NCI-H146 treated with DMSO at 0.1 percent for 48 hours (cell line): ENCODE data around the gene DPM1.

Experiments used
- DNase-seq: peaks from one replicate; lab custom pipeline; 2025; ENCODE audit not compliant: unreplicated experiment; lab: John Stamatoyannopoulos, UW

Gene DPM1

DNA sequence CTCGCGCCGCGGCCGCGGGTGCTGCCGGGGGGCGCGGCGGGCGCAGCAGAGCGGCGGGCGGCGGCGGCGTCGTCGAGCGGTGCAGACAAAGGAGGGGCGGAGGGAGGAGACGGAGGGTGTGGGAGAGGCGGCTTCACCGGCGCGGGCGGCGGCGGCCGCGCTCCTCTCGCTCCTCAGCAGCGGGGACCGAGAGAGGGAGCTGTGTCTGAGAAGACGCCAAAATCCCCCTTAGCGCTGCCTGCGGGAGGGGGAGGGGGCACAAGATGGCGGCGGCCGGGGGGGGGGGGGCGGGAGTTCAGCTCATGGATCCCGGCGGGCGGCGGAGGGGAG lies 27.4 kb downstream of the DPM1 start:
- DNase-seq: no peak

DNA sequence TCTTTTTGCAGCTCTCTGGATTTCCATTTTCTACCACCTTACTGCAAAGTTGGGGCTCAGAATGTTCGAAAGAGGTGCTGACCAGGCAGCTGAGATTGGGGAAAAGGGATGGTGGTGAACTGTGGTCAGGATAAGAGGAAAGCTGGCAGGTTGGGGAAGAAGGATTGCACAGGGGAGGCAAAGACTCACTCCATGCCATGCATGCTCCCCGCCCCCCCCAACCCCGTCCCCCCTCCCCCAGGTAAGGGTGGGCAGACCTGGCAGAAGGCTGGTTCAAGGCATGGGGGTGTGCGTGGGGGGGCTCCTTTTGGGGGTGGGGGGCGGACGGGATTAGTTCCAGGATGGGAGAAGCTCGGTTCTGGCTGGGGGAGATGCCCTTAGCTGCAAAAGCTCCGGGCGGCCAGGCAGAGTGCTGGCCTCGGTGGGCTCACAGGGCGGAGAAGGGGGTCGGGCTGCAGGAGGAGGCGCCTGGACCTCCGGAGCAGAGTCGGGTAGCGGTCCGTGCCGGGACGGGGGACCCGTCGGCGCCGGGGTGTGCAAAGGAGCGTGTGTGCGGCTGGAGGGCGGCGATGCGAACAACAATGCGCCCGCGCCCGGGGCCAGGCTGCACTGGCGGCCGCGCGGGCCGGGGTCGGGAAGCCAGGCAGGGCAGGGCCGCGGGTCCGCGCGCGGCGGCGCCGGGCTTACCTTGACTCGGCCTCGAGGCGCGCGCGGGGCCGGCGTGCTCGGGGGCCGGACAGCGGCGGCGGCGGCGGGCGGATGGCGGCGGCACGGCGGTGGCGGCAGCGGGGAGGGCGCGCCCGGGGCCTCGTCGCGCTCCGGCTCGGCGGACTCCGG lies 28.0 kb downstream of the DPM1 start:
- DNase-seq: peak; percentile 55

DNA sequence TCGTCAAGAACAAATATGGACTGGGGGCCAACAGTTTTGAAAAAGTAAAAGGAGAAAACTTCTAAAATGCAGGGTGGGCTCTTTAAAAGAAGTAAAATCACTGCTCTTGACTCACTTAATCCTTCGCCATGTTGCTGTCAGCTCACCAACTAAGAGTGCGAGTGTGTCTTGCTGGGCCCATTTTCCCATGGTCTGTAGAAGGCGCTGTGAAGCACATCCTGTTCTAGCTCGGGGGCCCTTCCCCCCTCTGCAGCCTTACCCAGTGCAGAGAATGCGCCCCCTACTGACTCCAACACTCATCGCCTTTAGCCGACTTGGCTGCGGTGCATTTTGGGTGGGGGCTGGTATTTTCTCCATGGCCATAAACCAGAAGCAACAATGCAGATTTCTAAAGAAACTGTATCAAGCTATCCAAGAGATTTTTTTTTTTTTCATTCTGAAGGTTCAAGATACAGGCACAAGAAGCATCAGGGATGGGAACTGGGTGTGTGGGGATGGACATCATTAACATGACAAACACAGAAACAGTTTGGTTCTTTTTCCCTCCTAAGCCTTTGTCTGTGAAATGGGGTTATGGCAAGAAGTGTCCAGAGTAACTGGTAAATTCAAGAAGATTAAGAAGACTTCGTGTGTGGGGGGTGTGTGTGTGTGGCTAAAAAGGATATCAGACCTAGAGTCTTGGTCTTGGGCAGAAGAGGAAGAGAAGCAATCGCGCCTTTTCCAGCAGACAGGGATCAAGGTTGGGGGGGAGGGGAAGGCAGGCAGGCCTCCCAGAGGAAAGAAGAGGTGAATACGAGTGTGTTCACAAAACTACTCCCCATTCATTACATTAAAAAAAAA lies 28.8 kb downstream of the DPM1 start:
- DNase-seq: peak; percentile 94

DNA sequence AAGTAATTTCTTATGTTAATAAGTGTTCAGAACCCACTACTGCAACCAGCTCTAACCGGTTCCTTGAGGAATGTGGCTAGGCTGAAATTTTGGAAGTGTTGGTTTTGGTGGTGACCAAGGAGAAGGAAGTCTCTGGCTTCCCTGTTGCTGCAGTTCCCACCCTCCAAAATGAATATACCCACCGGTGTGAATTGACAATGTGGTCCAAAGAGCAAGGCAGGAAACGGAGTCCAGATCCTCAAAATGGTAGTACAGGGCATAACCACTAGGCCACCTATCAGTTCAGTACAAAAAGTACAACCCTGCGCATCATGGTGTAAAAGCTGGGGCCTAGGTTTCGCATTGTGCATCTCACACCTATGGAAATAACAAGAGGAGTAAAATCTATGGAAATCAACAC lies 29.9 kb downstream of the DPM1 start:
- no peak for DNase-seq

DNA sequence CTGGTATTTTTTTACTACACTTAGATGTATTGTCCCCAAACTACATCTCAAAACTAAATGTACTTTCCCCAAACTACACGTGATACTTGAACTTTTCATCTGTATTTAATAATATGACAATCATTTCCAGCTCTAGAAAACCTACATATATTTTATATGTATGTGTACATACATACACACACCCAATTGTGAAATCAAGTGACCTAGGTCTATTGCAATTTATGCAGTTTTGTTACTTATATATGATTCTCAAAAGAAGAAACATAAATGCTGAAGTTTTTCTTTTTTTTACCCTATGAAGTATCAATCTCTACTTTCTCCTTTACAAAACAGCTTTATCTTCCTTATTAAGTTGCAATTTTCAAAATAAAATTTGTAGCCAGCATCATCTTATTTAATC lies 31.8 kb downstream of the DPM1 start:
- no peak for DNase-seq

DNA sequence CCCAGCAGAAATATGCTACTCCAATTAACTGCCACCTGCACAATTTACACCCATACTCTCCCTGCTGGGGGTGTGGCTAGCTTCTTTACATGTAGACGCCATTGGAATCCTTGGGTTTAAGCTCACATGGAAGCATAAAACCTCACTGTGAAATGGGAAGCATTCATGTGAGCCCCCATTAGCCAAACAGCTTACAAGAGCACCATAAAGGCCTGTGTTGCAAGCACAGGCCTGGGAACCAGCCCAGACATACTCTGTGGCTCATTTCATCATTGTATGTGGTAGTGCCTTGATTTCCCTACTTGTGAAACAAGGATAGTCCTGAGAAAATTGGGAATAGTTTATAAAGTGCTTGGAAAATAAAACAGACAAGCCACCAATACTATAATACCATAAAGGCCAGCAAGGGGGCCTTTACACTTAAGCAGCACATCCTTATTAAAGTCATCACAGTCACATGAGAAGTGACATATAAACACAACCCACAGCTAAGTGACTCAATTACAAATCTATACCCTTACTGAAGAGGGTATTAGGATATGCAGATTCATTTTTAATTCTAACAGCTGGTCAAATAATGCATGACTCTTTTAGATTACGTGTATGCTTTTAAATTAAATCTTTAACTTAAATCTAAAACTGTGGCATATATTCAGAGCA lies 33.9 kb downstream of the DPM1 start:
- no peak for DNase-seq

DNA sequence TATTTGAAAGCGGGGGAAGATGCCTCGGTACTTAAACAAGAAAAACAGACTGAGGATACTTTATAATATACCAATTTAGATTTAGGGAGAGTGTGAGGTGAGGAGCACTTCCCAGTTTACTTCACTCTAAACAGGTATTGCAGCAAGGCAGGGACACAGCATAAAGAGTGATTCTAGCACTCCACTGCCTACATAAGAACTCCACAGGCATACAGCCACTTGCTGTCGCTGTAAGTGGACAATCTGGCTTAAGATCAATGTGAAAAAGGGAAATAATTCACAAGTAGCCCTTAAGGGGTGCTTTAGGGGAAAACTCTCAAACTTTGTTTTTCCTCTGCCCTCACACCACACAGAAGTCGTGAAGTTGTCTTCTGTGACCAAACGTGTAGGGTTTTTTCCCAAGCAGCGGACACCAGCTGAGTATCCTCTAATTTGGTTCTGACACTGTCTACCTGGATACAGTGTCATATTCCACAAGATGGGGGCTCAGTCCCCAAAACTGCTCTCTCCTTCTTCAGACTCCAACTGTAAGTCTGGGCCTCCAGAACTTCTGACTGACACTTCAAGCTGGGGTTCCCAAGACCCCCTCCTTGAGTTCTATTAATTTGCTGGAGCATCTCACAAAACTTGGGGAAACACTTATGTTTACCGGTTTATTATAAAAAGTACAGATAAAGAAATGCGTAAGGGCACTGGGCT lies 36.4 kb downstream of the DPM1 start:
- DNase-seq: no peak

DNA sequence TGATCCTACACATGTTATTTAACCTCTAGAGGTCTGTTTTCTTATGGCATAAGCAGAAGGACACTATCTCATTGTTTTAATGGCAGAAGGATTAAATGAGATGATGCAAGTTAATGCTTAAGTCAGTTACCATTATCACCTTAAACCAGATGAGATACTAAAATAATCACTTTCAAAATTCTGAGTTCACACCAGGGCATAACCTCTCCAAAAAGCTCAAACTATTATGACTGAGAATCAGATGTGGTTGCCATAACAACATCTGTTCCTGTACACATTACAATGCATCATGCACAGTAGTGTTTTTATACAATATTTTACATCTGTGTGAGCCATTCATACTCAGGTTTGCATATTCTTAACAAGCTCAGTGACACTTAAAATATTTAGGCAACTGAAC lies 37.3 kb downstream of the DPM1 start:
- no peak for DNase-seq

DNA sequence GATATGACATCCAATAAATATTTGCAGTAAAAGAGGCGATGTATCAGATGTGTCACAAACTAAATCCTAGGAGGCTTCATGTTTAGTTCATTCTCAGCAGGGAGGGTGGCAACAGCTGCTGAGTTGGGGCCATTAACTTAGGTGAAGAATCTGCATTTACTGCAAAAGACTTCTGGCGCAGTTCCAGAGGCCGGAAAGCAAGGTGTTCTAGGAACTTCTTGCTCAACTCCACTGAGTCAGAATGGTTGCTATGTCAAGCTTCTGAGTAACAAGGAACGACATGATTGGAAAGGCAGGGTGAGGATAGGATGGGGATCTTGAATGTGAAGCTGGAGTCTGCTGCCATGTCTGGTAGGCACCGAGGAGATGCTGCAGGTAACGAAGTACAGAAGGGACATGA lies 38.8 kb downstream of the DPM1 start:
- no peak for DNase-seq

DNA sequence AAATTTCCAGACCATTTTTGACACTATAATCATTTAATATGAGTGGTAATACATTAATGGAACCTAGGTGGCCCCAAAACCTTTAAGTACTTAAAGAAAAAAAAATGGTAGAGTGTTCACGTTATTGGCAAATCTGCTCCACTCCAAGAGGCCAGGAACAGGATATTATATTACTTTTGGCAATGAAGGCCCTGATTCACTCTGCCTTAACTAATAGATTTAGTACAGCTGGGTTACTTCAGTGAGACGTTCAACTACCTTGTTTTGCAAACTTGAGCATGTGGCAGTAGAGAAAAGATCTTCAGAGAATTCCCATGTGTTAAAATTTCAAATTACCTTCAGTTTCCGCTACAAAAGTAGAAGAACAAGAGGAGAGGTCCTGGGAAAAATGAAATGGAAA lies 39.9 kb downstream of the DPM1 start:
- DNase-seq: no peak

DNA sequence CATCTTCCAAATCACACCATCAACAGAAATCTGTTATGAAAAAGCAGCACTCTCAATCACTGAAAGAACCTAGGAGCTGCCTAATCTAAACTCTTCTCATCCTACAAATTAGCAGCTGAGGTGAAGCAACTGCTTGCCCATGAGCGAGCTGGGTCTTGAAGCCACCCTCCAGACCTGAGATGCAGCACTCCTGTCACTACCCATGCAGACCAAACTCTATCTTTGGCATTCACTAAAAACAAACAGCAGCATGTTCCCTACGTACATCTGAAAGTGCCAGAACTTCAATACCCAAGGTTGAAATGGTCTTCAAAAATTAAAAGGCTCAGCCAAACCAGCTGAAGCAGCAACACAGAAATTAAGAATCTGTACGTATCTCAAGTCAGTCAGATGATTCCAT lies 41.4 kb downstream of the DPM1 start:
- no peak for DNase-seq

DNA sequence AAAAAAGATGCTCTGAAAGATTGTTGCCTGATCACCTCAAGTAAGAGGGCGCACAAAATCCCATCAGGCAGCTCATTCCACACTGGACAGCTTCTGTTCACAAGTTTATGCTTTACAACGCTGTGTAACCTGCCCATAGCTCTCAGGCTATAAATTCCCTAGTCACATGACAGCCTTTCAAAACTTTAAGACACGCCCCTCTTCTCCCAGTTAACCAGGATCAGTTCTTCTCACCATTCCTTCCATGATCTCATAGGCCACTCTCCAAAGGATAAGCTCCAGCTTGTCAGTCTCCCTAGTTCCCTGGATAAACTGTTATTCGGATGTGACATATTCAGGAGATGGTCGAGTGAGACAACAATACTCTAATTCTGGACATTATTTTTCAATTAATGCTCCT lies 42.1 kb downstream of the DPM1 start:
- no peak for DNase-seq

DNA sequence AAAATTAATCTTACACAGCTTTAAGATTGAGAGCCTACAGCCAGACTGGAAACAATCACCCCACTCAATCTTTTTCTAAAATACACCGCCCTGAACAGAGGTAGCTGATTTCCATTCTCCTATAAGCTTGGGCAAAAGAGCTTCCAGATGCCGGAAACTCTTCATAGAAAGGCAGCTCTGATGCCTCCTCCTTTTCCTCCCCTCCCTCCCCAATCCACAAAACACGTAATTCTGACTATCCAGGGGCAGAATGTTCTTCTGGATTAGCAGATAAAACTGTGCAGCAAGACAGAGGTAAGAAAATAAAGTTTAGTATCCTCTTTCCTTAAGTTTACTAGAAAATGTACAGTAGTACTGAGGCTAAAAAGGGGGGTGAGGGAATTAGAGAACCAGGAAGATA lies 42.9 kb downstream of the DPM1 start:
- no peak for DNase-seq

DNA sequence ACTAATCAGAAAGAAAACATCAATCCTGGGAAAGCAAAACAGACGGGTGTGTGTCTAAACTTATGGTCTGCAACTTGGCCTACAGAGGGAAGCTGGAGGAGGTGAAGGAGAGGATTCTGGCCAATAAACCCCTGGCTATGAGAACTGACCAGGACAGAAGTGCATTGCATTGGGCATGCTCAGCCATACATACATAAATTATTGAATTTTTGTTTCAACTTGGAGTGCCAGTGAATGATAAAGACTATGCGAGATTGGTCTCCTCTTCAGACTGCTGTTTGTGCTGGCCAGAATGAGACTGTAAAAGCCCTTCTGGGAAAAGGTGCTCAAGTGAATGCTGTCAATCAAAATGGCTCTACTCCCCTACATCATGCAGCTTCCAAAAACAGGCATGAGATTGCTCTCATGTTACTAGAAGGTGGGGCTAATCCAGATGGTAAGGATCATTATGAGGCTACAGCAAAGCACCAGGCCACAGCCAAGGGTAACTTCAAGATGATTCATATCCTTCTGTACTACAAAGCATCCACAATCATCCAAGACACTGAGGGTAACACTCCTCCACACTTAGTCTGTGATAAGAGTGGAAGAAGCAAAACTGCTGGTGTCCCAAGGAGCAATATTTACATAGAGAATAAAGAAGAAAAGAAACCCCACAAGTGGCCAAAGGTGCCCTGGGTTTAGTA lies 44.5 kb downstream of the DPM1 start:
- no peak for DNase-seq

DNA sequence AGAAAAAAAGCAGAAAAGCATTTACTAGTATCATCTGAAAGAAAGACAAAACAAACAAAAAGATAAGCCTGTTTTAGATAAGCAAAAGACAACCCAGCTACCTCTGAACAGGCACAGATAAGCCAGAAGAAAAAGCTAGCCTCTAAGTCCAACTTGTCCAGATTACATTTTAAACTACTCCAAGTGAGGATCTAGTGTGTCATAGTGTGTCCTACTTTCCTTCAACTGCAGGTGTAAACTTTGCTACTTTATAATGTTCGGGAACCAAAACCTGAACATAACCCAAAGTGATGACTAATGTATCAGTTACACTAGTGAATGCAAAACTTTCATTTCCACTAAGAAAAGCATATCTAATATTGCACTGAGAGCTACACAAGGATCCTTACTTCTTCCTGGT lies 46.6 kb downstream of the DPM1 start:
- no peak for DNase-seq

DNA sequence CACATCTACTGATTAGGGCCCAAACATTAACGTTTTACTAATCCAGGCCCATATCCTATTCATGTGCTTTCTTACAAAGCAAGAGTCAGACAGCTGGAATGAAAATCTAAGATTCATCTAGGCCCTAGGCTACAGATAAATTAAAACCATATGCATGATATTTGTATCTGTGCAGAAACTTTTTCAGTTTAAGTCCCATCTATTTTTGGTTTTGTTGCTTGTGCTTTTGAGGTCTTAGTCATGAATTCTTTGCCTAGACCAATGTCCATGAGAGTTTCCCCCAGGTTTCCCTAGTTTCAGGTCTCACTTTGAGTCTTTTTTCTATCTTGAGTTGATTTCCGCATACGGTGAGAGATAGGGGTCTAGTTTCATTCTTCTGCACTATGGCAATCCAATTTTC lies 47.3 kb downstream of the DPM1 start:
- DNase-seq: no peak

DNA sequence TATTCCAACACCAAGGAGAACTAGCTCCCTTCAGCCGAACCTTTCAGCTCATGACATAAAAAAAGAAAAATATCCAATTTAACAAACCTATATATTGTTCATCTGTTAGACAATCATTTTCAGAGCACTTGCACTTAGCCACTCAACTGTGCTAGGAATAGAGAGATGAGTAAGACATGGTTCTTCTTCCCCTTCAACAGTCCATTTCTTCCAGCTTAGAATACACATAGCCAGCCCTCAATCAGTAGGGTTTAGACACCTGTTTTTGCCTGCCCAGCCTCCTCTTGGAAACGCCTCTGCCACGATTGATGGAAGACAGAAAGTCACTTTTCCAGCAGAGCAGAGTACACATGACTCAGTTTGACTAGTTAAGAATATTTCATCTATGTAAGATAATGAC lies 48.9 kb downstream of the DPM1 start:
- no peak for DNase-seq

DNA sequence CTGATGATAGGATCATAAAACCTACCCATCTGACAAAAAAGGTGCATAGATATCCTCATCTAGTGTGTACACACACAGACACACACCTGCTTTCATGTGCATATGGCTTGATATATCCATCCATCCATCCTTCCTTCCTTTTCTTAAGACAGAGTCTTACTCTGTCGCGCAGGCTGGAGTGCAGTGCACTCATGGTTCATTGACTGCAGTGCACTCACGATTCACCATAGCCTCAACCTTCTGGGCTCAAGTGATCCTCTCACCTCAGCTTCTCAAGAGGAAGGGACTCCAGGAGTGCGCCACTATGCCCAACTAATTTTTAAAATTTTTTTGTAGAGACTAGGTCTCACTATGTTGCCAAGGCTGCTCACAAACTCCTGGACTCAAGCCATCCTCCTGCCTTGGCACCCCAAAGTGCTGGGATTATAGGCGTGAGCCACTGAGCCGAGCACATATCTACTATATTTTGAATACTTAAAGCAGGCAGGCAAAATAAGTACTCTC lies 54.2 kb downstream of the DPM1 start:
- no peak for DNase-seq

DNA sequence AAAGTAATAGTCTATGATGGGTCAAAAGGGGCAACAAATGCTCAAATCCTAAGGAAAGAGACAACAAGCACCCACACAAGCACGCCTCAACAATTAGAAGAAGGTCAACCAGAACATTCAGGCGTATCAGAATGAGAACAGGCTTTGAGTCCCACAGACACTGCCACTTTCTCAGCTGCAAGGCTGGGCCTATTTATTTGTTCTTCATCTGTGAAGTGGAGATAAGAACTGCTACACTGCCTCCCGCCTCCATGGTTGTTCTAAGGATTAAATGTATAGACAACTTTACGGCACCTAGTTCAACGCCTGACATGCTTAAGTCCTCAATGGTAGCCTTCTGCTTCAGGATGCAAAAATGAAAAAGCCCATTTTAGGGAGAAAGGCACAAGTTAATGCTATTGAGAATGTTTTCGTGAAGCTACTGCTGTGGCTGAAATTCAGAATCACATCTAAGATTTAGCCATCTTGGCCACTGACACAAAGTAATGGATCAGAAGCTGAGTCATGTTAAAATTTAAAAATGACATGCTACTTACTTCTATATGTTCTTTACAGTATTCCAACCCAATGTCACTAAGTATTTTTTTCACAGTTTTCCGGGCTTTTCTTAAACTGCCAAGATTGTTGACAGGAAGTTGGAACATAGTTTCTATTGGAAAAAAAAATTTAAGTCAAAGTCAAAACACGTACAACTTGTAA lies 54.8 kb downstream of the DPM1 start:
- DNase-seq: no peak

DNA sequence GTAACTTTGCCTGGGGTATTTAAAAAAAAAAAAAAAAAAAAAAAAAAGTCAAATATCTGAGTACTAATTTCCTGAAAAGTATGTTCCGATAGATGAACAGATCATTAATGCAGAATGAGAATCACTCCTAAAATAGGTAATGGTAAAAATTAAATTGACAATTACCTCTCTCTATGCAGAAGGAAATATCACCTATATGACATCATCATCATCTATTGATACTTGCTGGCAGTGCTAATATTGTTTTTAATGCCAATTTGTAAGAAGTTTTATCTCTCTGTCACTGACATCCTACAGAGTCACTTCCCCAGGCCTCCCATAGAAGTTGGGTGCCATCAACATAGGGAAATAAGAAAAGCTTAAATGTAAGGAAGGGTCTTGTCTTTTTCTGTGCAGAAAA lies 57.0 kb downstream of the DPM1 start:
- DNase-seq: no peak
